Occipital lobe (tissue), 2 donors: ENCODE measurements around the gene SF3B4. TPM values are rescaled to one million over a fixed set of nuclear protein-coding genes. Genes with fewer than 3 reads are reported as not detected.
A peak's percentile ranks its signal among the peaks of the same experiment; 100 is the strongest.
"Not testable (repeated sequence)": the region's sequence is repeated elsewhere in the genome, so short reads cannot be mapped to it uniquely, and the experiment has no call there.

Experiments used
- DNase-seq: peaks from one replicate; lab custom pipeline; 2025; lab: John Stamatoyannopoulos, UW
- total RNA-seq: library from RNA; depleted of rRNA; stranded (reverse); fragments of >200 nt; gene quantifications from one replicate; pipeline ENCODE4 v1.2.3, GENCODE V29; 2014

SF3B4 gene
- total RNA-seq, 1 donor from 2014 or later, result 8.4 TPM

DNA sequence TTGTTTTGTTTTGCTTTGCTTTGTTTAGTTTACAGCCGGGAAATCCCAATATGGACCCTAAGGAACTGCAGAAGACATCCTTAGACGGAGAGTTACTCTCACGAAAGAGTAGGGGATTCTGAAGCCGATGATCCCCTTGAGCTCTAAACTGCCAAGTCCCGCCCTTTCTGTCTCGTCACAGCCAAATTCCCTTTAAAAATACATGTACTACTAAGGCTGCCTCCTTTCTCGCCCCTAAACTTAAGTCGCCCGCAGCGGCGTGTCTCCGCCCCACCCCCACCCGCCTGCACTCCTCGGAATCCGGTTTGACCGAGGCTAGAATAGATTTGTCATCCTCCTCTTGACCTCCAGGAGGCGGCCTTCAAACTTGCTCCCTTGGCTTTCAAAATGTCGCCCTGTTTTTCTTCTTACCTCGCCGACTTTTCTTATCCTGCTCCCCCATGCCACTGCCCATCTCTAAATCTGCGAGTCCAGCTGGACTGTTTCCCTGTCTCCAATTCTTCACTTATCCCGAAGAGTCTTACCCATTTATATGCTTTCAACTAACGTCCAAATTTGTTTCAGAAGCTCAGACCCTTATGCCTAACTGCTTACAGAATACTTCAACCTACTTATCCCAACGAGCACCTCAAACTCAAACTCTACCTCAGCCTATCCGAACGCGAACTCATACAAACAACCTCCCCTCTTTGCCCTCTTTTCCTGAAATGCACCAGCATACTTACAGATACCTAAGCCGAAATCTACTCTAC, 39.2 kb downstream of the SF3B4 start:
- peak; percentile 60 for DNase-seq

DNA sequence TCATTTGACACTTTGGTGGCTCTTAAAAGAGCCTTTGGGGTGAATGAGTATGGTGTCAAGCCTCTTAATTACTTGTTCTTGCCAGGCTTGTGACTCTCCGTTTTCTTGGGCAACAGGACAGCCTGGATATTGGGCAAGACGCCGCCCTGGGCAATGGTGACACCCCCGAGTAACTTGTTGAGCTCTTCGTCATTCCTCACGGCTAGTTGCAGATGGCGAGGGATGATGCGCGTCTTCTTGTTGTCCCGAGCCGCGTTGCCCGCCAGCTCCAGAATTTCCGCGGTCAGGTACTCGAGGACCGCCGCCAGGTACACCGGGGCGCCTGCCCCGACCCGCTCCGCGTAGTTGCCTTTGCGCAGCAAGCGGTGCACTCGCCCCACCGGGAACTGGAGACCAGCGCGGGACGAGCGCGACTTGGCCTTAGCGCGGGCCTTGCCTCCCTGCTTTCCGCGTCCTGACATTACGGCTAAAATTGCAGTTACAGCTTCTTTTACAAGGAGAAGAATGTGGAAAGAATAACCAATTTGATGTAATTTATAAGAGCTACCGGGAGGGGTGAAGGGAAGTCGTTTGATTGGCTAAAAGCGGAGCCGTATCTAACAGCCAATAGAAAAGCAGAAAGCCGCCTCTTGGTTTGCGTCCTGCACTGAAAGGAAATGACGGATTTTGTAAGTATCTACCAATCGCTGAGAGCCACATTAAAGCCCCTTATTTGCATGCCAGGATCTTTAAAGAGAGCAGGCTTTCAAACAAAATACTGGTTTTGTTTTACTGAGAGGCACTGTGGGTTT, 40.0 kb downstream of the SF3B4 start:
- peak; percentile 81 for DNase-seq

DNA sequence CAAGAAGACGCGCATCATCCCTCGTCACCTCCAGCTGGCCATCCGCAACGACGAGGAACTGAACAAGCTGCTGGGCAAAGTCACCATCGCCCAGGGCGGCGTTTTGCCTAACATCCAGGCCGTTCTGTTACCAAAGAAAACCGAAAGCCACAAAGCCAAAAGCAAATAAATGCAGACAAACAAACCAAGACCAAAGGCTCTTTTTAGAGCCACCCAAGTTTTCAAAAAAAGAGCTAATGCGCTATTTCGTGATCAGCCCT, 40.5 kb downstream of the SF3B4 start:
- not testable (repeated sequence) for DNase-seq

DNA sequence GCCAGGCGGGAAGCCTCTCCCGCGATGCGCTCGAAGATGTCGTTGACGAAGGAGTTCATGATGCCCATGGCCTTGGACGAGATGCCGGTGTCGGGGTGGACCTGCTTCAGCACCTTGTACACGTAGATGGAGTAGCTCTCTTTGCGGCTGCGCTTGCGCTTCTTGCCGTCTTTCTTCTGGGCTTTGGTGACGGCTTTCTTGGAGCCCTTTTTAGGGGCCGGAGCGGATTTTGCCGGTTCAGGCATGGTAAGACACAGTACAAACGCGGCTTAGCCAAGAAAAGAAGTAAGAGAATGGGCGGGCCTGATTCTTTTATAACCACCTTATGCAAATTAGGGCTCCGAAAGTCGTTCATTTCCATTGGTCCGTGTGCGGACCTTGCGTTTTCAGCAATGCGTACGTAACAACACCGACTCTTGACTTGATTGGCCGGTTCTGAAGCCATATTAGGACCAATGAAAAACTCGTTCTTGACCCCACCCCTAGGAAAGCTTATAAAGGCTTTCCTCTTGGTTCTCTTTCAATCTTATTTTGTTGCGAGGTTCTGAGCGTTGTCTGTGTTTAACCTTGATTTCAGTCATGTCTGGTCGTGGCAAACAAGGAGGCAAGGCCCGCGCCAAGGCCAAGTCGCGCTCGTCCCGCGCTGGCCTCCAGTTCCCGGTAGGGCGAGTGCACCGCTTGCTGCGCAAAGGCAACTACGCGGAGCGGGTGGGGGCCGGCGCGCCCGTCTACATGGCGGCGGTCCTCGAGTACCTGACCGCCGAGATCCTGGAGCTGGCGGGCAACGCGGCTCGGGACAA, 41.0 kb downstream of the SF3B4 start:
- peak; percentile 87 for DNase-seq

DNA sequence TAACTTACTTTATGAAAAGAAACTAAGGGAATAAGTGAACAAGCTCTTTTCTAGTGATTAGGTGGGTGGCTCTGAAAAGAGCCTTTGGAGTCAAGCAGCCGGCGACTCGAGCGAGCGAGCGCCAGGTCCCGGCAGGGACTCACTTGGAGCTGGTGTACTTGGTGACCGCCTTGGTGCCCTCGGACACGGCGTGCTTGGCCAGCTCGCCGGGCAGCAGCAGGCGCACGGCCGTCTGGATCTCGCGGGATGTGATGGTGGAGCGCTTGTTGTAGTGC, 41.5 kb downstream of the SF3B4 start:
- not testable (repeated sequence) for DNase-seq

DNA sequence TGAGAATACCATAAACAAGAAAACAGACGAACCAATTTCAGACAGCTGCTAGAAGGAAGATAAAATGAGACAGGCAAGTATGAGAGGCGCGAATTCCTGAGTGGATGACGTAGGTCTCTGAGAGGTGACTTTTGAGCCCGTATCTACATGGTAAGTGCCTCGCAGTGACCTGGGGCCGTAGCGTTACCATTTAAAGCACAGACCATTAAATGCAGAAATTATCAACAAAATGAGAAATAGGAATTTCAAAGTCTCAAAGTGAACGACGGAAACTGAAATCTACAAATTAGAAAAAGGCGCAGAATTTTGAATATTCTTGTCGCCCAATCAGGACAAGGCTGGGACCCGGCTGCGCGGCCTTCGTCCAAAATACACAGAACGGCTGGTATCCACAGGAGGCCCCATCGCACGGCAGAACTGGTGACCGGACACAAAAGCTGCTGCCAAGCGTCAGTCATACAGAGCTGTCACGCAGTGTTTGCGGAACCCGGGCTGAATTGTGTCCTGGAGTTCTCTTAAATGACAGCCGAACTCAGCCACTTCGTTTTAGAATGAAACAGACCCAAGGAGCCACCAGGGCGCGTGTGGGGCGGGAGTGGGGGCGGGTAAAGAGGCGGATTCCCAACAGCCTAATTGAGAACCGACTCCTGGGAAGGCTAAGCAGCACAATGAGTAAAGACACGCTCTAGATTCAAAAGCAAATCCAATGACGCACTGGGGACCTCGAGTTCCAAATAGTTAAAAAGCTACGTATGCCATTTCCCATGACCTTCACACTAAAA, 42.1 kb downstream of the SF3B4 start:
- peak; percentile 76 for DNase-seq

DNA sequence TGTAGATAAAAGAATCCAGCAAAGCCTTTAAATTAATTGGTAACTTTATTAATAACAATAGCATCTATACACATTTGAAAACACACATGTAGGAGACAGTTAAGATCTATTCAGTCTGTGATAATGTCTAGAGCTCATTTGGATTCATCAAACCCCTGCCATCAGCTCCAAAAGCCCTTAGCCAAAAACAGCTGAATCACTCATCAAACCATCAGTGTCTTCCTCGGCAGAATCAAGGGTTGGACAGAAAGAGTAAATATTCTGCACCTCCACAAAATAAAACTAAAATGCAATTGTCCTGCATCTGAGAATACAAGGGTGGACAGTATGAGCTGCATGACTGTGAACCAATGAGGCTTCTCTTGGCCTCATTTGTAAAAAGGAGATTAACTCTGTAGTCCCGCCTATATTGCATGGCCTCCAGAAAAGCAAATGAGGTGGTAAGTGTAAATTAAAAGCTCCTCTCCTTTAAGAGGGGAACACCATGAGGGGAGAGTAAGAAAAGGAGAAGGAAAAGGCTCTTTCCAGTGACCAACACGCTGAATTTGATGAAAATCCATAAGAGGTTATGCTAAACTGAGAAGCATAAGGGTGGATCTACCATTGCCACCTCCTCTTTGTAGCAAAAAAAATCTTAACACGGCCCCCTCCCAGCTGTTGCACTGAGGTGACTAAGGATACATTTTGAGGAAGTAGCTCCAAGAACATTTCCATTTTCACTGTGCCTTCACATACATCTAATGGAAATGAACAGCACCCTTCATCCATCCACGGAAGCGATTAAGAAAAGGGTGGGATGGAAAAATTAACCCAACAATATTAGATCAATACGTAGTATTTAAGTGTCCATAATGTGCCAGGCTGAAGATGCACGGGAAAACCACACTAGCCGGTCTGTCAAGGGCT, 42.9 kb downstream of the SF3B4 start:
- no peak for DNase-seq

DNA sequence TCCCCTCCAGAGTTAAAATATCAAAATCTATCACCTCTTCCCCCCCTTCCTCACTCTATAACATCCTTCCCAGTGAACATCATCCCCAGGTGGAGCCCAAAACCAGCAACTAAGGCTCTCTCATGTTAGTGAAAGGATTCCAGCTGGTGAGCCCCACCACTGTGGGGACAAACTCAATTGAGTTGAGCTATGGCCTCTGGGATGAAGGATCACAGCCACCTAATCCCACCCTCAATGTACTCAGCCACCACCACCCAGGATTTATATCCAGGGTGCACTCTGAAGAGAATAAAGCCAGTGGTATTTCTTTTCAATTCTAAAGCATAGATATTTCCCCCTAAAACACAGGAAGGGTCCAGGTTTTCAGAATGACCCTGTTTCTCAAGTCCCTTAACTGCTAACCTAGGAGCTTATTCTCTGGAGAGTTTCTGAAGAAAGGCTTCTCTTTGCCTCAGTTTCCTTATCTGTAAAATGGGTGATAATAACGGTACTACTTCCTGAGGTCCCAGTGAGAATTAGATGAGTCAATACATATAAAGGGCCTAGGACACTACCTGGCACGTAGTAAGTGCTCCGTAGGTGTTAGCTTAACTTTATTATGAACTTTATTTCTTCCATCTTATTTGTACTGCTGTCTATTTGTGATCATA, 43.9 kb downstream of the SF3B4 start:
- no peak for DNase-seq

DNA sequence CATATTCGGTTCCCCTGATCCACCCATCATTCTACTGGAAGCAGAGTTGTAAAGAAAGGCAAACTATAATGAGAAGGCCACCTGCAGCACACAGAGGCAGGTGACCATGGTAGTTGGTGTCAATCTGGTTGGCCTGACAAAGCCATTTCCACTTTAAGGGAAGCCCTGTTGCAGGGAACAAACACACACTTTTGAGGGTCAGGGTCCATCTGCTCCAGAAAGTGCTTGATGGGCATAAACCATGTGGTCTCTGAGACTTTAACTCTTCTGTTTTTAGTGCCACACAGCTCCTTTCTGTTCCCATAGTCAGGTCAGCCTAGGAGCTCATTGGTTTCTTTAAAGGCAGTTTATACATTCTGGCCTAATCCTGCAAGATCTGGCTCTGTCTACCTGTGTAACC, 45.7 kb downstream of the SF3B4 start:
- no peak for DNase-seq

DNA sequence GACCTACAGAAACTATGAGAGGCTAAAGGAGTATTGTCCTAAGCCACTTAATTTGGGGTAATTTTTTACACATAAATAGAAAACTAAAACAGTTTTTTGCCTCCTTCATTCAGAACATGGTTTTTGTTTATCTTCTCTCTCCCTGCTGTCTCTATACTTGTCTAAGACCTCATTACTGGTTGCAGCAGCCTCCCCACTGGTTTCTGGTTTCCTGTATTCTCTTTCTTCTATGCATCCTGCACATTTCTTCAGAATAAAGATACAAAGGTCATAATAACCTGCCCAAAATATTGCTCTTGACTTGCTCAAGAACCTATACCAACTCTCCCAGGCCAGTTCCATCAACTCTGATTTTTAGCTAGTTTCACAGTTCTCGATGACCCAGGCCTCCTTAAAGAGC, 48.0 kb downstream of the SF3B4 start:
- DNase-seq, result no peak

DNA sequence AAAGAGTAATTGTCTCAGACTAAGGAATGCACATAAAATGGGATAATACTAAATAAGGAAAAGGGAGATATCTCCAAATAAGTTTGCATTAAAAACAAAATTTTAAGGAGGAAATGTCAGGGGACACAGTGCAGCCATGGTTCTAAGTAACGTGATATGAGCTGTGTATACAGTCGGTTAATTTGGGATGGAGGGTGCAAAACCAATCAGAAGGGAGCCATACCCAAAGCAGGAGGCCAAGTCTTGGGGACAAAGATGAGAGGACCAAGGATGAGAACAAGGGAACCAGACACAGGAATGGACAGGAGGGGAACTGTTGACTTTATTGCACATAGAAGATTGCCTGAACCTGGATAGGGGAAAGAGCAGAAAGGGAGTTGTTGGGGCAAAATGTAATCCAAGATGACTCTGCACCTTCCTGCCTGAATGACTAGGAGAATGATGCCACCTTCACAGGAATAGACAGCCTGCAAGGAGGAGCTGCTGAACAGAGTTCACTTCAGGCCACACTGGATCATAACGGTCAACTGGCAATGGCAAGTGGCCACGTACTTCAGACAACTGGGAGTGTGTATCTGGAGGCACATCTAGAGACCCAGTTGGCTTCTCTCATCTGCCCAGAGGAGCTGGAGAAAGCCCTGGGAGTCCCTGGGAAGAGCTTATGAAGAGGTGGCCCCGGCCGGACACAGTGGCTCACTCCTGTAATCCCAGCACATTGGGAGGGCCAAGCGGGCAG, 50.2 kb downstream of the SF3B4 start:
- DNase-seq, result no peak

Other genes with a start within 250 kb of the SF3B4 start
- 9.8 TPM for gene FCGR1A, start 145.1 kb downstream of the SF3B4 start, total RNA-seq
- 12.0 TPM for gene BOLA1, start 28.2 kb downstream of the SF3B4 start, total RNA-seq
- gene SV2A, start 10.0 kb downstream of the SF3B4 start, total RNA-seq, result 71.4 TPM
- gene MTMR11, start 9.1 kb upstream of the SF3B4 start, total RNA-seq, result 1.7 TPM
- gene OTUD7B, start 82.9 kb upstream of the SF3B4 start, total RNA-seq, result 7.3 TPM
- gene VPS45, start 140.0 kb upstream of the SF3B4 start, total RNA-seq, result 84.2 TPM
- gene PLEKHO1, start 222.1 kb upstream of the SF3B4 start, total RNA-seq, result 52.7 TPM